Heart left ventricle (tissue), 13 donors: ENCODE results near the gene SCYGR2.

Experiments
- POLR2A ChIP-seq, 2 donors: fragments of 450-650 bp; IDR thresholded peaks; one replicate each; pipeline ENCODE4 v1.6.1; 2017; ENCODE audit warnings: antibody characterized with exemption in 2 of 2, mild to moderate bottlenecking in 2 of 2, moderate library complexity in 2 of 2
- TF ChIP-seq, protein P1 (sequence below), 12 donors: fragments of 200-600 bp; sonication (generic) in 4 of 12; IDR thresholded peaks; one replicate each; pipeline versions ENCODE4 v1.5.0 to v1.8.0; 2018 to 2022; ENCODE audit warnings: antibody characterized with exemption in 12 of 12, mild to moderate bottlenecking in 5 of 12
- donor health status: ischemic (EF 13 %, LVEDD 7.1; RV severe dilation, severe dysfunction).
- donor health status: DM: no; HTN: yes; CAD: no.
- donor health status: DM: no; HTN: no; CAD: no.
- donor health status: ischemic (EF 25% LVEDD 6.9; RV normal size, moderate dysfunction).
- donor health status: ischemic (EF 25% LVEDD 5.7; RV mildly dilated, moderate dysfunction).
- donor health status: ischemic (EF 35%, LVEDD 5.7; RV mildly dilated, moderate dysfunction).
- donor health status: nonischemic (EF 11% LVEDD 7.7; RV severe dilation, severe dysfunction).
- donor health status: DM: yes; HTN: yes; CAD: no.
- donor health status: PGD.
- donor health status: ischemic (EF 29% LVEDD 5.4; RV normal size, mild dysfunction).
- donor health status: nonischemic (EF 23%, LVEDD 6.1; RV moderate dilation, normal function).

DNA sequence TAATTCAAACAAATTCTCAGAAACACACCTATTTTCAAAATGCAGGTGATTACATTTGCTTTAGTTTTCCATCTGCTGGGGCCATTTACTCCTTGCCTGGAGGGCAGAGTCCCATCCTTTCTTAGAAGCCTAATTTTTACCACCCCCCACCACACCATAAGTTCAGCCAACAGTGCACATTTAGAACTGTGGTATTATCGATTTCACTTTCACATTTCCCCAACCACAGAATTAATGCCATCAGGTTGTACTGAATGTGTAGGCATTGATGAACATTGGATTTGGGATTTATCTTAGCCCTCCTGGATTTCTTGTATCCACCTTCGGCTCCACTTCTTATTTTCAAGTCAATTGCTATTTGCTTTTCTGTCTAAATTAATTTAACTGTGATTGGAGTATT is 11.4 kb downstream of the SCYGR2 start:
- TF ChIP-seq, protein P1, sequence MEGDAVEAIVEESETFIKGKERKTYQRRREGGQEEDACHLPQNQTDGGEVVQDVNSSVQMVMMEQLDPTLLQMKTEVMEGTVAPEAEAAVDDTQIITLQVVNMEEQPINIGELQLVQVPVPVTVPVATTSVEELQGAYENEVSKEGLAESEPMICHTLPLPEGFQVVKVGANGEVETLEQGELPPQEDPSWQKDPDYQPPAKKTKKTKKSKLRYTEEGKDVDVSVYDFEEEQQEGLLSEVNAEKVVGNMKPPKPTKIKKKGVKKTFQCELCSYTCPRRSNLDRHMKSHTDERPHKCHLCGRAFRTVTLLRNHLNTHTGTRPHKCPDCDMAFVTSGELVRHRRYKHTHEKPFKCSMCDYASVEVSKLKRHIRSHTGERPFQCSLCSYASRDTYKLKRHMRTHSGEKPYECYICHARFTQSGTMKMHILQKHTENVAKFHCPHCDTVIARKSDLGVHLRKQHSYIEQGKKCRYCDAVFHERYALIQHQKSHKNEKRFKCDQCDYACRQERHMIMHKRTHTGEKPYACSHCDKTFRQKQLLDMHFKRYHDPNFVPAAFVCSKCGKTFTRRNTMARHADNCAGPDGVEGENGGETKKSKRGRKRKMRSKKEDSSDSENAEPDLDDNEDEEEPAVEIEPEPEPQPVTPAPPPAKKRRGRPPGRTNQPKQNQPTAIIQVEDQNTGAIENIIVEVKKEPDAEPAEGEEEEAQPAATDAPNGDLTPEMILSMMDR (IDR thresholded peaks at IDR 0.05) = no peak
- TF ChIP-seq POLR2A (IDR thresholded peaks at IDR 0.05) = no peak
